Measurements from ENCODE around the gene SPON2. TPM values are rescaled to one million over a fixed set of nuclear protein-coding genes. Genes with fewer than 3 reads are reported as not detected.
A peak's percentile ranks its signal among the peaks of the same experiment; 100 is the strongest.

SPON2 gene
- 29.8 and 38.7 TPM in 2 replicates for total RNA-seq

- Histone ChIP-seq H3K36me3 (ENCODE audit: insufficient read depth, low read length) (no peaks in the 10 kb centered on the region), H3K9me3 (ENCODE audit: low read depth, low read length) (no peaks in the 10 kb centered on the region), H3K4me3 (ENCODE audit: insufficient read depth, low read length) (peak within 1 kb of the TSS; percentile 46), H4K20me1 (ENCODE audit: insufficient read depth, low read length) (peaks cover 8% of the 10 kb centered on the region), H3K79me2 (ENCODE audit: insufficient read depth, low read length) (no peaks in the 10 kb centered on the region), H2AFZ (ENCODE audit: low read length) (no peak within 1 kb of the TSS), H3K4me1 (ENCODE audit: insufficient read depth, low read length) (peaks cover 9% of the 10 kb centered on the region), H3K27ac (ENCODE audit: low read depth, low read length) (no peak within 1 kb of the TSS), H3K27me3 (ENCODE audit: insufficient read depth, low read length) (peaks cover 28% of the 10 kb centered on the region), H3K4me2 (ENCODE audit: insufficient read depth, low read length) (peak within 1 kb of the TSS; percentile 39)
- peak; percentile 92 for DNase-seq (ENCODE audit: insufficient read length, low spot score, missing footprints)
- no peak for TF ChIP-seq CTCF (IDR thresholded peaks at IDR 0.05; ENCODE audit: extremely low read depth, low read depth, low read length)
Measured at GRCh38 chr4:1172228-1172851, at the start of gene SPON2. SPON2 (minus strand) TSS chr4:1172583.

GRCh38 chr4:1221155-1221870 is 48.9 kb upstream of the SPON2 start:
- Histone ChIP-seq H3K27me3 (ENCODE audit: insufficient read depth, low read length) (no peaks in the 10 kb centered on the region), H4K20me1 (ENCODE audit: insufficient read depth, low read length) (peaks cover 32% of the 10 kb centered on the region), H3K4me2 (ENCODE audit: insufficient read depth, low read length) (no peak overlapping the region), H2AFZ (ENCODE audit: low read length) (no peak overlapping the region), H3K79me2 (ENCODE audit: insufficient read depth, low read length) (peaks cover 42% of the 10 kb centered on the region), H3K4me3 (ENCODE audit: insufficient read depth, low read length) (no peak overlapping the region), H3K36me3 (ENCODE audit: insufficient read depth, low read length) (peaks cover 50% of the 10 kb centered on the region), H3K27ac (ENCODE audit: low read depth, low read length) (no peak overlapping the region), H3K4me1 (ENCODE audit: insufficient read depth, low read length) (no peaks in the 10 kb centered on the region), H3K9me3 (ENCODE audit: low read depth, low read length) (no peaks in the 10 kb centered on the region)
- no peak for DNase-seq (ENCODE audit: insufficient read length, low spot score, missing footprints)
- no peak for TF ChIP-seq CTCF (IDR thresholded peaks at IDR 0.05; ENCODE audit: extremely low read depth, low read depth, low read length)

- Histone ChIP-seq H3K9me3 (ENCODE audit: low read depth, low read length) (no peaks in the 10 kb centered on the region), H3K27ac (ENCODE audit: low read depth, low read length) (no peak overlapping the region), H3K36me3 (ENCODE audit: insufficient read depth, low read length) (peaks cover 53% of the 10 kb centered on the region), H3K4me2 (ENCODE audit: insufficient read depth, low read length) (no peak overlapping the region), H3K79me2 (ENCODE audit: insufficient read depth, low read length) (peaks cover 47% of the 10 kb centered on the region), H3K27me3 (ENCODE audit: insufficient read depth, low read length) (no peaks in the 10 kb centered on the region), H2AFZ (ENCODE audit: low read length) (no peak overlapping the region), H3K4me1 (ENCODE audit: insufficient read depth, low read length) (no peaks in the 10 kb centered on the region), H4K20me1 (ENCODE audit: insufficient read depth, low read length) (peaks cover 38% of the 10 kb centered on the region), H3K4me3 (ENCODE audit: insufficient read depth, low read length) (no peak overlapping the region)
- no peak for DNase-seq (ENCODE audit: insufficient read length, low spot score, missing footprints)
- no peak for TF ChIP-seq CTCF (IDR thresholded peaks at IDR 0.05; ENCODE audit: extremely low read depth, low read depth, low read length)
Measured at GRCh38 chr4:1220566-1220965, 48.2 kb upstream of the SPON2 start.

GRCh38 chr4:1219566-1219950 is 47.2 kb upstream of the SPON2 start:
- Histone ChIP-seq H3K4me3 (ENCODE audit: insufficient read depth, low read length) (no peak overlapping the region), H3K4me2 (ENCODE audit: insufficient read depth, low read length) (no peak overlapping the region), H4K20me1 (ENCODE audit: insufficient read depth, low read length) (peaks cover 39% of the 10 kb centered on the region), H3K36me3 (ENCODE audit: insufficient read depth, low read length) (peaks cover 53% of the 10 kb centered on the region), H3K9me3 (ENCODE audit: low read depth, low read length) (no peaks in the 10 kb centered on the region), H3K4me1 (ENCODE audit: insufficient read depth, low read length) (no peaks in the 10 kb centered on the region), H3K27me3 (ENCODE audit: insufficient read depth, low read length) (no peaks in the 10 kb centered on the region), H3K79me2 (ENCODE audit: insufficient read depth, low read length) (peaks cover 46% of the 10 kb centered on the region), H3K27ac (ENCODE audit: low read depth, low read length) (no peak overlapping the region), H2AFZ (ENCODE audit: low read length) (no peak overlapping the region)
- no peak for DNase-seq (ENCODE audit: insufficient read length, low spot score, missing footprints)
- no peak for TF ChIP-seq CTCF (IDR thresholded peaks at IDR 0.05; ENCODE audit: extremely low read depth, low read depth, low read length)
